SK-N-SH (cell line): ENCODE data around the gene BBC3.

Experiments
- CTCF ChIP-seq: fragments of 200-600 bp; sonication (generic); IDR thresholded peaks from 2 replicates; pipeline ENCODE4 v1.6.1; 2017; ENCODE audit warnings: antibody characterized with exemption, mild to moderate bottlenecking, moderate library complexity
- EP300 ChIP-seq, 2 experiments: IDR thresholded peaks; 2 replicates each; pipeline versions ENCODE4 v1.4.0 to v1.6.1; 2012; ENCODE audit warnings: borderline replicate concordance in 1 of 2, low read depth in 1 of 2, low read length in 1 of 2
- EZH2phosphoT487 ChIP-seq: fragments of 200-600 bp; sonication (generic); IDR thresholded peaks from 2 replicates; pipeline ENCODE4 v1.6.1; 2017; ENCODE audit warnings: low read depth, mixed run types, mild to moderate bottlenecking, antibody characterized with exemption, moderate library complexity, borderline replicate concordance
- GATA2 ChIP-seq: sonication (generic); formaldehyde crosslinking; IDR thresholded peaks from 2 replicates; pipeline ENCODE4 v1.5.0; 2020; ENCODE audit warnings: mild to moderate bottlenecking, missing genetic modification reagents
- MXI1 ChIP-seq: IDR thresholded peaks from 2 replicates; pipeline ENCODE4 v1.6.1; 2012; ENCODE audit warnings: mild to moderate bottlenecking, low read depth, low read length, improper control_type of control experiment
- NRF1 ChIP-seq: IDR thresholded peaks from 2 replicates; pipeline ENCODE4 v1.6.1; 2012; ENCODE audit warnings: low read depth, mild to moderate bottlenecking, low read length
- POLR2AphosphoS5 ChIP-seq: IDR thresholded peaks from 2 replicates; pipeline ENCODE4 v1.6.1; 2012; ENCODE audit warnings: low read depth, low read length
- RAD21 ChIP-seq: IDR thresholded peaks from 2 replicates; pipeline ENCODE4 v1.6.1; 2012; ENCODE audit warnings: mild to moderate bottlenecking, low read length
- ZBTB33 ChIP-seq: IDR thresholded peaks from 2 replicates; pipeline ENCODE4 v1.4.0; 2012; ENCODE audit warnings: low read depth, borderline replicate concordance

- no peak for TF ChIP-seq EZH2phosphoT487
- TF ChIP-seq CTCF = no peak
- no peak for TF ChIP-seq POLR2AphosphoS5
- no peak for TF ChIP-seq ZBTB33
- no peak for TF ChIP-seq RAD21
- TF ChIP-seq EP300 (IDR thresholded peaks at IDR 0.05; ENCODE audit: borderline replicate concordance in 1 of 2, low read depth in 1 of 2, low read length in 1 of 2) = no peak
- no peak for TF ChIP-seq NRF1
- no peak for TF ChIP-seq MXI1
- TF ChIP-seq GATA2 (CRISPR knock-in tag) = no peak
These were observed 9.1 kb downstream of the BBC3 start for GRCh38 chr19:47221890-47222289.
